Erythroblast (primary cell): ENCODE results near the gene PLCL2.

ENCODE experiments used
- GATA1 ChIP-seq: IDR thresholded peaks from 2 replicates; pipeline ENCODE4 v1.6.1; 2011; ENCODE audit warnings: low read depth, mild to moderate bottlenecking, control low read depth, low read length, moderate library complexity
- POLR2A ChIP-seq: IDR thresholded peaks from 2 replicates; pipeline ENCODE4 v1.6.1; 2011; ENCODE audit warnings: mild to moderate bottlenecking, low read length

DNA sequence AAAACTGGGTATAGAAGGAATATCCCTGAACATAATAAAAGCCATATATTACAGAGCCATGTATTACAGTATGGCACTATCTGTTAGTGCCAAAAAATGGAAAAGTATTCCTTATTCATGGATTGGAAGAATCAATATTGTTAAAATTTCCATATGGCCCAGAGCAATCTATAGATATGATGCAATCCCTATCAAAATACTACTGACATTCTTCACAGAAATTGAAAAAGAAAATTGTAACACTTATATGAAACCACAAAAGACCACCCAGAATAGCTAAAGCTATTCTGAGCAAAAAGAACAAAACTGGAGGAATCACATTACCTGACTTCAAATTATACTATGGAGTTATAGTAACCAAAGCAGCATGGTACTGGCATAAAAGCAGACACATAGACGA, 218.8 kb downstream of the PLCL2 start:
- TF ChIP-seq POLR2A, result no peak
- no peak for TF ChIP-seq GATA1
